ENCODE results near the gene S1PR1.

The S1PR1 gene

GRCh38 chr1:101282314-101283038 is 45.7 kb downstream of the S1PR1 start:
- DNase-seq, result no peak

DNA sequence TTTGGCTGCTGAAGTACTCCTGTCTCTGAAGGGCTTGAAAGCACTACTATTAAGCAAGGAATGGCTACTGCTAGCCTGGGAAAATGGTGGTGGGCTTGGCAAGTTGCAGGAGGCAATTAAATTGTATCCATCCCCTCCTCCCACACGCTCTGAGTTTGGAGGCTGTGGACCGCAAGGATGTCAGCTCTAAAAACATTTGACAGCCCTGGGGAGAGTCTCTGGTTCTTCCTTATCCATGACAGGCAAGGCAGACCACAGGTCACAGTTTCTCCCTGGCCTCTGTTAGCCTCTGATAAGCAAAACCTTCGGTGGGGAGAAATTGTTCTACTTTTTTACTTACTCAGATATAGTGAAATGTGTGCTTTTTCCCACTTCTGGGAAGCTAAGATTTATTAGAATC is 46.6 kb downstream of the S1PR1 start:
- no peak for DNase-seq

- peak; percentile 61 for DNase-seq
Observed at GRCh38 chr1:101284021-101284420, 47.2 kb downstream of the S1PR1 start.

DNA sequence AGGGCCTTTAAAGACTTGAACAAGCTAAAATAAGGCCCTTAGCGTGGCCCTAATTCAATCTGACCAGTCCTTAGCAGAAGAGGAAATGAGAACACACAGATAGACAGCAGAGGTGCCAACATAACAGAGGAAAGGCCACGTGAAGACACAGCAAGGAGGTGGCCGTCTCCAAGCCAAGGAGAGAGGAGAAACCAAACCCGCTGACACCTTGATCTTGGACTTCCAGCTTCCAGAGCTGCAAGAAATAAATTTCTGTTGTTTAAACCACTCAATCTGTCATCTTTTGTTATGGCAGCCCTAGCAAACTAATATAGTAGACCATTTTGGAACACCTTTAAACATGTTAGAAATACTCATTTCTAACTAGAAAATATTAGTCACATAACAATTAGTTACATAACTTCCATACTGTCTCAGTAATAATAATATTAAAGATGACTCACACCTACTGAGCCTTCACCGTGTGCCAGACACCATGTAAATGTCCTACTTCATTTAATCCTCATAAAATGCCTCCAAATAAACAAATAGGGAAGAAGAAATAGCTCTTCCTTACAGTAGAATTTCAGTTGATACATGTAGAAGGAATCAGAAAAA is 47.9 kb downstream of the S1PR1 start:
- no peak for DNase-seq

- DNase-seq, result no peak
Observed at GRCh38 chr1:101285922-101286570, 49.2 kb downstream of the S1PR1 start.

GRCh38 chr1:101288491-101288944 is 51.7 kb downstream of the S1PR1 start:
- peak; percentile 72 for DNase-seq

- DNase-seq, result no peak
Observed at GRCh38 chr1:101290119-101290921, 53.5 kb downstream of the S1PR1 start.
